PFSK-1 (cell line): ENCODE results near the gene ATP13A2.

Experiments used
- FOXP2 ChIP-seq: optimal IDR thresholded peaks from 2 replicates; pipeline ENCODE3; 2011; ENCODE audit warnings: borderline replicate concordance, control low read depth, inconsistent platforms; ENCODE audit not compliant: insufficient read depth; ENCODE audit errors: extremely low read length, extremely low read depth
- POLR2AphosphoS5 ChIP-seq: IDR thresholded peaks from 2 replicates; pipeline ENCODE4 v1.6.1; 2012; ENCODE audit warnings: low read depth, mild to moderate bottlenecking, control low read depth, low read length, moderate library complexity
- REST ChIP-seq, 2 experiments: IDR thresholded peaks; 2 replicates each; pipeline versions ENCODE4 v1.6.1 to v1.8.0; 2011 to 2012; ENCODE audit warnings: low read depth in 2 of 2, low read length in 2 of 2, control low read depth in 1 of 2, inconsistent platforms in 1 of 2, mild to moderate bottlenecking in 1 of 2, moderate library complexity in 1 of 2; ENCODE audit not compliant: insufficient read depth in 1 of 2
- SIN3A ChIP-seq: IDR thresholded peaks from 2 replicates; pipeline ENCODE4 v1.6.1; 2012; ENCODE audit warnings: mild to moderate bottlenecking, low read length, moderate library complexity, borderline replicate concordance; ENCODE audit not compliant: insufficient read depth
- TAF1 ChIP-seq: IDR thresholded peaks from 2 replicates; pipeline ENCODE4 v1.6.1; 2012; ENCODE audit warnings: low read length, control low read depth, borderline replicate concordance; ENCODE audit not compliant: insufficient read depth

The ATP13A2 gene

DNA sequence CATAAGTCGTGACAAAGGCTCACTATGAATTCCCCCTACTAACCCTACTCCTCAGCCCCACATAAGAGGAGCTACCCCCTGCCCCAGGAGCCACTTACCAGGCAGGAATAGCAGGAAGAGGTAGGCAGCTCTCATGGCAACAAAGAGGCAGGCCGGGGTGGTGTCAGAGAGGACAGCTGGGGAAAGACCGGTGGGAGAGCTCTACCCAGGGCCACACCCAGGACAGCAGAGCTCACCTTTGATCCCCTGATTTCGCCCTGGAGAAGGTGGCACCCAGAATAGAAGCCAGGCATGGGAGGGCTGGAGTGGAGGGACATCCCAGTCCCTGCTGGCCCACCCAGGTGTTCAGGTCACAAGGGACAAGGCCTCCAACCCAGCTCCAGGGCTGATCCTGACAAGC is 33.6 kb downstream of the ATP13A2 start:
- TF ChIP-seq FOXP2 (no peak), TAF1 (no peak), POLR2AphosphoS5 (no peak), REST (IDR thresholded peaks at IDR 0.05; ENCODE audit: insufficient read depth in 1 of 2, low read depth in 2 of 2, low read length in 2 of 2) (no peak), SIN3A (no peak)

DNA sequence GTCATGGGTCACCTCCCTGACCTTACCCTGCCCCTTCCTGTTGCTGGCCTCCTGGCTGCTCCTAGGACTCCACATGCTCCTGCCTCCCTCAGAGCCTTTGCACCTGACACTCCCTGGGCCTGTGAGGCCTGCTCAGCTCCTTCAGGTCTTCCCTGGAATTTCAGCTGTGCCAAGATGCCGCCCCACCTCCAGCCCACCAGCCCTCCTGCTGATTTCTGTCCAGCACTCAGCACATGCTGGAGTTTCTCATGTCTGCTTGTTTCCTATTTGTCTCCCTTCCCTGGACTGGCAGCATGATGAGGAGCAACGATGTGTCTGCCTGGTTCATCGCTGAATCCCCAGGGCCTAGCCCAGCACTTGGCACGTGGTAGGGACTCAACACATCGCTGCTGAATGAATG is 34.4 kb downstream of the ATP13A2 start:
- TF ChIP-seq REST (IDR thresholded peaks at IDR 0.05; ENCODE audit: insufficient read depth in 1 of 2, low read depth in 2 of 2, low read length in 2 of 2) (no peak), SIN3A (no peak), TAF1 (no peak), FOXP2 (no peak), POLR2AphosphoS5 (no peak)

GRCh38 chr1:16976966-16977365 is 34.8 kb downstream of the ATP13A2 start:
- TF ChIP-seq SIN3A: no peak
- TF ChIP-seq POLR2AphosphoS5: no peak
- TF ChIP-seq REST (IDR thresholded peaks at IDR 0.05; ENCODE audit: insufficient read depth in 1 of 2, low read depth in 2 of 2, low read length in 2 of 2): no peak
- no peak for TF ChIP-seq TAF1
- no peak for TF ChIP-seq FOXP2

DNA sequence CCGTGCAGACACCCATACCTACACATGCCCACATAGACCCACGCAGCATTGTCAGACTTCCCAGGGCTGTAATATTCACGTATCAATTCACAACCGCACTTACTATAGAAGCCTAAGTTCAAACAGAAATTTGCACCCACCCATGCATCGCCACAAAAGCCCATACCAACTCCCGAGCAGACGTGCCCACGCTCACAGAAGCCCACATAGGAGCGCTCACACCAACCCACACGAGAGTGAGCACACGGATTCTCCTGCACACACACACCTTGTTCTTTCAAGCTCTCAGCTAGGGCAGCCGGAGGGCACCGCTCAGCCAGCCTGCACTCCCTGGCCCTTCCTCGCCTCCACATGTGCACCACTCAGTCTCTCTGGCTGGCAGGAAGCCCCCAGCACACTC is 35.9 kb downstream of the ATP13A2 start:
- TF ChIP-seq POLR2AphosphoS5: 0 out of 2 replicates have a peak, but pooled peaks have one; percentile 3
- TF ChIP-seq REST (IDR thresholded peaks at IDR 0.05; ENCODE audit: insufficient read depth in 1 of 2, low read depth in 2 of 2, low read length in 2 of 2): no peak

GRCh38 chr1:16975211-16975610 is 36.5 kb downstream of the ATP13A2 start:
- no peak for TF ChIP-seq FOXP2
- TF ChIP-seq SIN3A: no peak
- TF ChIP-seq TAF1: no peak
- 0 out of 2 replicates have a peak, but pooled peaks have one; percentile 32 for TF ChIP-seq POLR2AphosphoS5
- TF ChIP-seq REST (IDR thresholded peaks at IDR 0.05; ENCODE audit: insufficient read depth in 1 of 2, low read depth in 2 of 2, low read length in 2 of 2): no peak
